ENCODE measurements around the gene CHSY1. TPM values are rescaled to one million over a fixed set of nuclear protein-coding genes. Genes with fewer than 3 reads are reported as not detected.
A peak's percentile ranks its signal among the peaks of the same experiment; 100 is the strongest.

Gene CHSY1
- total and polyA plus RNA-seq, 7 donors, result 1.8 to 13.6 (median 11.2) TPM

GRCh38 chr15:101258238-101259144 is 6.6 kb upstream of the CHSY1 start:
- Histone ChIP-seq H3K4me3 (no peak overlapping the region), H3K9me3 (no peaks in the 10 kb centered on the region), H3K27ac (no peak overlapping the region), H3K27me3 (no peaks in the 10 kb centered on the region), H3K4me1 (no peaks in the 10 kb centered on the region), H3K36me3 (no peaks in the 10 kb centered on the region)
- TF ChIP-seq POLR2A (IDR thresholded peaks at IDR 0.05) (no peak), CTCF (IDR thresholded peaks at IDR 0.05) (peak; percentile 48 to 82 (median 77)), POLR2AphosphoS5 (IDR thresholded peaks at IDR 0.05) (no peak)
- intact Hi-C loops (cut with DNase I), result loop anchor here (1.0 kb wide), 2 partner anchors 169 to 243 kb away; no protein-coding TSS in a partner anchor
- WGBS, 2 donors, result 30 to 39% methylated on average over 11 of the region's 11 CpGs
- peak; percentile 78 for DNase-seq

GRCh38 chr15:101256757-101257156 is 4.9 kb upstream of the CHSY1 start:
- no peaks in the 10 kb centered on the region for H3K27me3 ChIP-seq
- H3K9me3 ChIP-seq, result no peaks in the 10 kb centered on the region
- 43 to 82% methylated on average over 6 of the region's 6 CpGs for WGBS, 2 donors
- TF ChIP-seq EP300 (IDR thresholded peaks at IDR 0.05) (no peak), POLR2AphosphoS5 (IDR thresholded peaks at IDR 0.05) (no peak), POLR2A (IDR thresholded peaks at IDR 0.05) (no peak), CTCF (IDR thresholded peaks at IDR 0.05) (no peak)
- no peaks in the 10 kb centered on the region for H3K36me3 ChIP-seq
- peaks cover 0 to 9% (median 6%) of the 10 kb centered on the region in 4 donors for H3K4me1 ChIP-seq
- no peak overlapping the region for H3K4me3 ChIP-seq
- intact Hi-C loops (cut with DNase I), result no loop called here
- no peak for DNase-seq
- no peak overlapping the region for H3K27ac ChIP-seq

- 55 to 63% methylated on average over 8 of the region's 8 CpGs for WGBS, 2 donors
Observed at GRCh38 chr15:101255615-101256241, 3.9 kb upstream of the CHSY1 start.

GRCh38 chr15:101255051-101255395 is 3.2 kb upstream of the CHSY1 start:
- no peak for TF ChIP-seq EP300 (IDR thresholded peaks at IDR 0.05)
- no peak for TF ChIP-seq POLR2AphosphoS5 (IDR thresholded peaks at IDR 0.05)
- no peak for TF ChIP-seq POLR2A (IDR thresholded peaks at IDR 0.05)
- no peak for TF ChIP-seq CTCF (IDR thresholded peaks at IDR 0.05)
- WGBS, 2 donors, result 58 to 69% methylated on average over 5 of the region's 5 CpGs
- H3K36me3 ChIP-seq, result no peaks in the 10 kb centered on the region
- H3K4me1 ChIP-seq, result peaks cover 0 to 17% (median 14%) of the 10 kb centered on the region in 4 donors
- H3K9me3 ChIP-seq, result no peaks in the 10 kb centered on the region
- H3K4me3 ChIP-seq, result no peak overlapping the region
- H3K27ac ChIP-seq, result no peak overlapping the region
- intact Hi-C loops (cut with DNase I), result no loop called here
- no peak for DNase-seq
- no peaks in the 10 kb centered on the region for H3K27me3 ChIP-seq

More at GRCh38 chr15:101255615-101256241, 3.9 kb upstream of the CHSY1 start:
- TF ChIP-seq POLR2A (IDR thresholded peaks at IDR 0.05), result no peak
- TF ChIP-seq CTCF (IDR thresholded peaks at IDR 0.05), result no peak
- TF ChIP-seq EP300 (IDR thresholded peaks at IDR 0.05), result no peak
- TF ChIP-seq POLR2AphosphoS5 (IDR thresholded peaks at IDR 0.05), result no peak
- Histone ChIP-seq H3K4me3 (no peak overlapping the region), H3K9me3 (no peaks in the 10 kb centered on the region), H3K4me1 (peaks cover 0 to 10% (median 7%) of the 10 kb centered on the region in 4 donors), H3K36me3 (no peaks in the 10 kb centered on the region), H3K27ac (no peak overlapping the region), H3K27me3 (no peaks in the 10 kb centered on the region)
- intact Hi-C loops (cut with DNase I), result no loop called here
- no peak for DNase-seq
